Measurements from ENCODE around the gene F12.

F12 gene

GRCh38 chr5:177357146-177357458 is 52.3 kb downstream of the F12 start:
- no peak overlapping the region for H3K4me3 ChIP-seq (replicated peaks; ENCODE audit: insufficient read depth, low read length)
- H3K27me3 ChIP-seq (ENCODE audit: insufficient read depth, poor library complexity, severe bottlenecking), result no peaks in the 10 kb centered on the region
- peak overlapping the region; percentile 96 for H3K27ac ChIP-seq (replicated peaks)
- DNase-seq (ENCODE audit: low read depth in 1 of 2, low spot score in 1 of 2), result no peak
- TF ChIP-seq REST (IDR thresholded peaks at IDR 0.05; ENCODE audit: insufficient replicate concordance, low read depth) (no peak), GABPA (IDR thresholded peaks at IDR 0.05; ENCODE audit: low read depth) (no peak), CTCF (IDR thresholded peaks at IDR 0.05; ENCODE audit: insufficient read depth, low read length) (no peak), SPI1 (IDR thresholded peaks at IDR 0.05; ENCODE audit: borderline replicate concordance, low read depth) (no peak), POLR2AphosphoS5 (IDR thresholded peaks at IDR 0.05; ENCODE audit: low read depth) (no peak)

- DNase-seq (ENCODE audit: low read depth in 1 of 2, low spot score in 1 of 2), result peak in 1 of 2 experiments; percentile 58
- Histone ChIP-seq H3K27ac (replicated peaks) (peak overlapping the region; percentile 96), H3K27me3 (ENCODE audit: insufficient read depth, poor library complexity, severe bottlenecking) (no peaks in the 10 kb centered on the region), H3K4me3 (replicated peaks; ENCODE audit: insufficient read depth, low read length) (no peak overlapping the region)
- no peak for TF ChIP-seq SPI1 (IDR thresholded peaks at IDR 0.05; ENCODE audit: borderline replicate concordance, low read depth)
- TF ChIP-seq CTCF (IDR thresholded peaks at IDR 0.05; ENCODE audit: insufficient read depth, low read length), result no peak
- TF ChIP-seq GABPA (IDR thresholded peaks at IDR 0.05; ENCODE audit: low read depth), result no peak
- TF ChIP-seq POLR2AphosphoS5 (IDR thresholded peaks at IDR 0.05; ENCODE audit: low read depth), result no peak
- TF ChIP-seq REST (IDR thresholded peaks at IDR 0.05; ENCODE audit: insufficient replicate concordance, low read depth), result no peak
These were observed 52.6 kb downstream of the F12 start for GRCh38 chr5:177356746-177357145.

GRCh38 chr5:177355868-177356168 is 53.5 kb downstream of the F12 start:
- peak; percentile 55 to 62 for DNase-seq (ENCODE audit: low read depth in 1 of 2, low spot score in 1 of 2)
- TF ChIP-seq REST (IDR thresholded peaks at IDR 0.05; ENCODE audit: insufficient replicate concordance, low read depth) (no peak), POLR2AphosphoS5 (IDR thresholded peaks at IDR 0.05; ENCODE audit: low read depth) (no peak), SPI1 (IDR thresholded peaks at IDR 0.05; ENCODE audit: borderline replicate concordance, low read depth) (no peak)
- Histone ChIP-seq H3K27me3 (ENCODE audit: insufficient read depth, poor library complexity, severe bottlenecking) (no peaks in the 10 kb centered on the region), H3K4me3 (replicated peaks; ENCODE audit: insufficient read depth, low read length) (no peak overlapping the region), H3K27ac (replicated peaks) (no peak overlapping the region)

Measured in HL-60 (cell line).